ENCODE results near the gene DYSF.

DNA sequence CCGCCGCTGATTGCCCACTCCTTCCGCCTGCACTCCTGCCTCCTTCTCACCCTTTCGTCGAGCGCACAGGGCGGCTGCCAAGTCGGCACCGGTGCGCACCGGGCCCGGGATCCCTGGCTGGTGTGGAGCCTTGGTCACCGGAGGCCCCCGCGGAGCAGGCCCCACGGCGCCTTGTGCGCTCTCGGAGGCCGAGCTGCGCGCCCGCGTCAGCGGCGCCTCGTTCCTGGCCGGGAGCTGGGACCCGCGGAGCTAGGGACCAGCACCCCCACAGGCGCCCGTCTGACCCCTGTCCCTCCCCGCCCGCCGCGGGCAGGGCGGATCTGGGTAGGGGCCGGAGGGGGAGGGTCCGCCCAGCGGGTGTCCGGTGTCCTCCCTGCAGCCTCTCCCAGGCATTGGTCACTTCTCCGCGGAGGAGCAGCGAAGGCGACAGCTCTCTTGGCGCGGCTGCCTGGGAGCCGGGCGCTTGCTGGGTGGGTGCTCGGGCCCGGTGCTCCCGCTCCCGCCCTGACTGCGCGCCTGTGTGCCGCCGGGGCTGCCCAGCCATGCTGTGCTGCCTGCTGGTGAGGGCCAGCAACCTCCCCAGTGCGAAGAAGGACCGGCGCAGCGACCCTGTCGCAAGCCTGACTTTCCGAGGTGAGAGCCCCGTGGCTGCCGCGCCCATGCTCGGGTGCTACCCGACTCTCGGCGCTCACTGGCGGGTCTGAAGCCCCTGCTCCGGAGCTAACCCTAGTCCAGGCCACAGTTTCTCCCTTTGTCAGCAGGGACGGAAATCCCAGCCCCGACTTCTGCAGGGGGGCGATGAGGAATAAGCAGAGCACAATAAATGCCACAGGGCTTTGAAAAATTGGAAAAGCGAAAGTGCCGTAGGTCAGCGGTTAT is 13.2 kb downstream of the DYSF start:
- TF ChIP-seq, protein P1, sequence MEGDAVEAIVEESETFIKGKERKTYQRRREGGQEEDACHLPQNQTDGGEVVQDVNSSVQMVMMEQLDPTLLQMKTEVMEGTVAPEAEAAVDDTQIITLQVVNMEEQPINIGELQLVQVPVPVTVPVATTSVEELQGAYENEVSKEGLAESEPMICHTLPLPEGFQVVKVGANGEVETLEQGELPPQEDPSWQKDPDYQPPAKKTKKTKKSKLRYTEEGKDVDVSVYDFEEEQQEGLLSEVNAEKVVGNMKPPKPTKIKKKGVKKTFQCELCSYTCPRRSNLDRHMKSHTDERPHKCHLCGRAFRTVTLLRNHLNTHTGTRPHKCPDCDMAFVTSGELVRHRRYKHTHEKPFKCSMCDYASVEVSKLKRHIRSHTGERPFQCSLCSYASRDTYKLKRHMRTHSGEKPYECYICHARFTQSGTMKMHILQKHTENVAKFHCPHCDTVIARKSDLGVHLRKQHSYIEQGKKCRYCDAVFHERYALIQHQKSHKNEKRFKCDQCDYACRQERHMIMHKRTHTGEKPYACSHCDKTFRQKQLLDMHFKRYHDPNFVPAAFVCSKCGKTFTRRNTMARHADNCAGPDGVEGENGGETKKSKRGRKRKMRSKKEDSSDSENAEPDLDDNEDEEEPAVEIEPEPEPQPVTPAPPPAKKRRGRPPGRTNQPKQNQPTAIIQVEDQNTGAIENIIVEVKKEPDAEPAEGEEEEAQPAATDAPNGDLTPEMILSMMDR (IDR thresholded peaks at IDR 0.05): no peak
- TF ChIP-seq POLR2AphosphoS5 (IDR thresholded peaks at IDR 0.05): peak in 1 of 2 donors; percentile 37
- TF ChIP-seq POLR2A (IDR thresholded peaks at IDR 0.05; ENCODE audit: low read depth): no peak
